Testis (tissue), 2 donors: ENCODE data around the gene CFAP97D2.

ENCODE experiments used
- CTCF ChIP-seq, 3 experiments: fragments of 450-650 bp in 2 of 3; fragments of 200-600 bp in 1 of 3; sonication (generic) in 1 of 3; IDR thresholded peaks; one replicate each; pipeline ENCODE4 v1.5.1; 2016 to 2019; ENCODE audit warnings: antibody characterized with exemption in 3 of 3, mild to moderate bottlenecking in 2 of 3, moderate library complexity in 1 of 3
- POLR2A ChIP-seq: fragments of 450-650 bp; IDR thresholded peaks from one replicate; pipeline ENCODE4 v1.6.1; 2017; ENCODE audit warnings: antibody characterized with exemption, mild to moderate bottlenecking, moderate library complexity

GRCh38 chr13:114143806-114144605 lies 35.1 kb upstream of the CFAP97D2 start:
- TF ChIP-seq CTCF (IDR thresholded peaks at IDR 0.05) (no peak), POLR2A (no peak)
